ENCODE data around the gene C13orf46.

C13orf46 gene

GRCh38 chr13:113953561-113953960, 20.3 kb downstream of the C13orf46 start:
- DNase-seq, result no peak

- no peak for DNase-seq
Measured at GRCh38 chr13:113952983-113953520, 20.8 kb downstream of the C13orf46 start.

- DNase-seq, result no peak
Measured at GRCh38 chr13:113952151-113952982, 21.5 kb downstream of the C13orf46 start.

- peak; percentile 49 for DNase-seq
Measured at GRCh38 chr13:113951246-113951999, 22.5 kb downstream of the C13orf46 start.

- DNase-seq, result no peak
Measured at GRCh38 chr13:113950451-113951245, 23.2 kb downstream of the C13orf46 start.

GRCh38 chr13:113949546-113949945, 24.3 kb downstream of the C13orf46 start:
- no peak for DNase-seq

- no peak for DNase-seq
Measured at GRCh38 chr13:113948034-113948742, 25.7 kb downstream of the C13orf46 start.

GRCh38 chr13:113947311-113948033, 26.4 kb downstream of the C13orf46 start:
- no peak for DNase-seq

- DNase-seq, result no peak
Measured at GRCh38 chr13:113946409-113947181, 27.3 kb downstream of the C13orf46 start.

- no peak for DNase-seq
Measured at GRCh38 chr13:113945857-113946408, 27.9 kb downstream of the C13orf46 start.

GRCh38 chr13:113943821-113944565, 29.9 kb downstream of the C13orf46 start:
- DNase-seq, result no peak

GRCh38 chr13:113942591-113943103, 31.2 kb downstream of the C13orf46 start:
- no peak for DNase-seq

GRCh38 chr13:113941571-113942191, 32.2 kb downstream of the C13orf46 start:
- DNase-seq, result no peak

- no peak for DNase-seq
Measured at GRCh38 chr13:113939944-113940297, 34.0 kb downstream of the C13orf46 start.

- DNase-seq, result no peak
Measured at GRCh38 chr13:113939129-113939943, 34.5 kb downstream of the C13orf46 start.

- DNase-seq, result no peak
Measured at GRCh38 chr13:113938716-113939115, 35.2 kb downstream of the C13orf46 start.

- DNase-seq, result no peak
Measured at GRCh38 chr13:113938246-113938645, 35.6 kb downstream of the C13orf46 start.

- DNase-seq, result no peak
Measured at GRCh38 chr13:113937527-113938180, 36.2 kb downstream of the C13orf46 start.
